BJ (cell line): ENCODE data around the gene JMJD7. TPM values are rescaled to one million over a fixed set of nuclear protein-coding genes. Genes with fewer than 3 reads are reported as not detected.

Experiments
- CTCF ChIA-PET: fragments of 350-600 bp; formaldehyde crosslinking; extraction: SDS; loops from one replicate; lab custom pipeline; 2021; ENCODE audit warnings: antibody characterized with exemption, inconsistent platforms; lab: Yijun Ruan, JAX
- POLR2A ChIA-PET: fragments of 300-600 bp; sonication (Branson Sonifier 250); formaldehyde crosslinking; extraction: SDS; loops from one replicate; lab custom pipeline; 2021; ENCODE audit warnings: antibody characterized with exemption; lab: Charles Lee
- DNase-seq: peaks from one replicate; pipeline ENCODE4 v3.0.0-alpha.2; 2011; ENCODE audit warnings: low read depth
- H3K27me3 ChIP-seq: 2 replicates; pipeline ENCODE4 v1.6.0; 2011; ENCODE audit warnings: low read length; ENCODE audit not compliant: control insufficient read depth, insufficient read depth
- H3K36me3 ChIP-seq: 2 replicates; pipeline ENCODE4 v1.5.1; 2011; ENCODE audit warnings: low read length; ENCODE audit not compliant: control insufficient read depth, insufficient read depth
- H3K4me3 ChIP-seq: 2 replicates; pipeline ENCODE4 v1.5.1; 2011; ENCODE audit warnings: low read depth, mild to moderate bottlenecking, control low read depth, low read length
- polyA plus RNA-seq: library from polyadenylated mRNA; depleted of rRNA; stranded (reverse); fragments of >200 nt; gene quantifications from 2 replicates; pipeline ENCODE4 v1.2.3, GENCODE V29; 2011
- TF ChIP-seq, protein P1 (sequence below): IDR thresholded peaks from 2 replicates; pipeline ENCODE4 v1.5.1; 2011; ENCODE audit warnings: low read depth, mild to moderate bottlenecking, control low read depth, inconsistent platforms, low read length, moderate library complexity; ENCODE audit not compliant: insufficient read depth

JMJD7 gene
- polyA plus RNA-seq, 1 experiment, result 3.4 TPM

DNA sequence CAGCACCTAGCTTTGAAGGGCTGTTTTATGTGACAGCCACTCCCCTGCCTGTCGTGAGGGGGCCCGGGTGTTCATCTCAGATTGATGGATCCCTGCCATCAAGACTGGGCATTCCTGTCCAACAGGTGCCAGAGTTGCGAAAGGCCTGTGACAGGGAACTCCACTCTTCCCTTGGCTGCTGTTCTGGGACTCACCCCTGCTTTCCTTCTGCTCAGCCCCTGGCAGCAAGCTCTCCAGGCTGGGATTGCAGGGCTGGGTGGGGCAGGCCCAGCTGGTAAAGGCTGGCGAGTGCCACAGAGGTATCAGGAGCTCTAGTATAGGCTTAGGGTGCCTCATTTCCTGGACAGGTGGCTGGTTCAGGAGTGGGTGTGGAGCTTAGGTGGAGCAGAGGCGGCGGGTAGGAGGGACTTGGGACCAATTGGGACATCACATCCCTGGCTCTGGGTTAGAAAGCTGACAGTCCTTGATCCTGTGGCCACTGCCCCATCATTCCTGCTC lies 10.6 kb downstream of the JMJD7 start, which contains the start of gene PLA2G4B:
PLA2G4B (plus strand) TSS at position 448 of the 498 bp plus-strand sequence. CDS start 67 bp downstream, outside the sequence.
- CTCF ChIA-PET, result interaction anchor here (1.7 kb wide), 1 partner anchor 13 kb away, joined by 4 read pairs; no protein-coding TSS in a partner anchor
- POLR2A ChIA-PET, result no interaction called here

DNA sequence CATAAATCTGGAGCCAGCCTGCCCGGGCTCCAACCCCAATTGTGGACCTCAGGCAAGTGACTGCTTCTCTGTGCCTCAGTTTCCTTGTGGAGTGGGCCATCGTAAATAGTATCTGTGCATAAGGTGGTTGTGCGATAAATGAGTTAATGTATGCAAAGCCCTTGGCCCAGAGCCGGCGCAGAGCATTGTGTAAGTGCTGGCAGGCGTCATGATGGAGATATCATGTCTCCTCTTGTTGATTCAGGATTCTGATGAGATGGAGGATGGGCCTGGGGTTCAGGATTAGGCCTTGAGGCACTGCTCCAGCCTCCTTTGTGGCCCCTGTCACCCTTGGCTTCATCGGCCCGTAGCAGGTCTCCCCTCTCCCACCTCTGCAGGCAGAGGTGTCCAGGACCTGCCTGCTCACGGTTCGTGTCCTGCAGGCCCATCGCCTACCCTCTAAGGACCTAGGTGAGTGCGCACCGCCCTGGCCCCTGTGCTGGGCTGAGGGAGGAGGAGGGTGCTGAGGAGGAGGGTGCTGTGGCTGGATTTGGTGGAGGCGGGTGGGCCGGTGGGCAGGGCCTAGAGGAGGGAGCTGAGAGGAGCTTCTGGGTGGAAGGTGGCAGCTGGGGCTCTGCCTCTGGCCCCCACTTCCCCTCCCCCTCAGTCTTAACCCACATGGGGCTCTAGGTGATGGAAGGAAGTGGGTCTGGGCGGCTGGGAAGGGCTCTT lies 12.0 kb downstream of the JMJD7 start:
- ChIA-PET CTCF (interaction anchor here (1.7 kb wide), 1 partner anchor 12 kb away, joined by 4 read pairs; no protein-coding TSS in a partner anchor), POLR2A (no interaction called here)
- H3K4me3 ChIP-seq, result no peak overlapping the region
- TF ChIP-seq, protein P1, sequence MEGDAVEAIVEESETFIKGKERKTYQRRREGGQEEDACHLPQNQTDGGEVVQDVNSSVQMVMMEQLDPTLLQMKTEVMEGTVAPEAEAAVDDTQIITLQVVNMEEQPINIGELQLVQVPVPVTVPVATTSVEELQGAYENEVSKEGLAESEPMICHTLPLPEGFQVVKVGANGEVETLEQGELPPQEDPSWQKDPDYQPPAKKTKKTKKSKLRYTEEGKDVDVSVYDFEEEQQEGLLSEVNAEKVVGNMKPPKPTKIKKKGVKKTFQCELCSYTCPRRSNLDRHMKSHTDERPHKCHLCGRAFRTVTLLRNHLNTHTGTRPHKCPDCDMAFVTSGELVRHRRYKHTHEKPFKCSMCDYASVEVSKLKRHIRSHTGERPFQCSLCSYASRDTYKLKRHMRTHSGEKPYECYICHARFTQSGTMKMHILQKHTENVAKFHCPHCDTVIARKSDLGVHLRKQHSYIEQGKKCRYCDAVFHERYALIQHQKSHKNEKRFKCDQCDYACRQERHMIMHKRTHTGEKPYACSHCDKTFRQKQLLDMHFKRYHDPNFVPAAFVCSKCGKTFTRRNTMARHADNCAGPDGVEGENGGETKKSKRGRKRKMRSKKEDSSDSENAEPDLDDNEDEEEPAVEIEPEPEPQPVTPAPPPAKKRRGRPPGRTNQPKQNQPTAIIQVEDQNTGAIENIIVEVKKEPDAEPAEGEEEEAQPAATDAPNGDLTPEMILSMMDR, result no peak
- peaks cover 1% of the 10 kb centered on the region; the same call in 1 of the 2 replicates for H3K36me3 ChIP-seq
- no peaks in the 10 kb centered on the region for H3K27me3 ChIP-seq
- no peak for DNase-seq

More for the DNA sequence above, 10.6 kb downstream of the JMJD7 start, which contains the start of gene PLA2G4B:
- DNase-seq, result no peak
- H3K27me3 ChIP-seq, result no peaks in the 10 kb centered on the region
- TF ChIP-seq, protein P1, result no peak
- peaks cover 1% of the 10 kb centered on the region; the same call in 1 of the 2 replicates for H3K36me3 ChIP-seq
- H3K4me3 ChIP-seq, result no peak within 1 kb of the TSS

DNA sequence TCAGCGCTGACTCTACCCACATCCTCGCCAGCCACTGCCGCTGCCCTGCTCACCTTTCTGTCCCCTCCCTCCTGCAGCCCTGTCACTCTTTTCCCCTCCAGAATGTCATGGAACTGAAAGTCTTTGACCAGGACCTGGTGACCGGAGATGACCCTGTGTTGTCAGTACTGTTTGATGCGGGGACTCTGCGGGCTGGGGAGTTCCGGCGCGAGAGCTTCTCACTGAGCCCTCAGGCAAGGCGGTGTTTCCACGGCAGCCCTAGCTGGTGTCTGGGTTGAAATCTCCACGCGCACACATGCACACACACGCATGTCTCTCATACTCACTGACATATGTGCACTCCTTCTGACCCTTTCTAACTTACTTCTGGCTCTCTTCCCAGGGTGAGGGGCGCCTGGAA lies 12.8 kb downstream of the JMJD7 start:
- no peaks in the 10 kb centered on the region for H3K27me3 ChIP-seq
- no peak for DNase-seq
- ChIA-PET CTCF (no interaction called here), POLR2A (no interaction called here)
- H3K36me3 ChIP-seq, result peaks cover 1% of the 10 kb centered on the region; the same call in 1 of the 2 replicates
- TF ChIP-seq, protein P1, result no peak
- no peak overlapping the region for H3K4me3 ChIP-seq

DNA sequence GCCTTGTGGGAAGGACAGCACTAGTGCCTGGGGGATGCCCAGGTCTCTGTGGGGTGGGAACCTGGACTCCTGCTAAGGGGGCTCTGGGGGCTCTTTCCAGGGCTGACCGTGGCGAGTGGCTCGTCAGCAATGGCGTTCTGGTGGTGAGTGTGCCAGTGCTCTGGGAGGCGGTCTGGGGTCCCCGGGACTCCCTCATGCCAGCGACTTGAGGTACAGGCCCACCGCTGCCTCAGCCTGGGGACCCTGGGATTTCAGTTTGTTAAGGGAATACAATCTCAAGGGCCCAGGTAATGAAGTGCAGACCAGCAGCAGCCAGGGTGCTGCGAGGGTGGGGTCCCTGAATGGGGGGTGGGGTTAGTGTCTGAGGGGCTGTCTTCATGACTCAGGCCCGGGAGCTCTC lies 13.2 kb downstream of the JMJD7 start:
- H3K4me3 ChIP-seq, result no peak overlapping the region
- CTCF ChIA-PET, result interaction anchor here (0.7 kb wide), 1 partner anchor 30 kb away, joined by 3 read pairs; no protein-coding TSS in a partner anchor
- H3K27me3 ChIP-seq, result no peaks in the 10 kb centered on the region
- DNase-seq, result no peak
- TF ChIP-seq, protein P1, result no peak
- peaks cover 1% of the 10 kb centered on the region for H3K36me3 ChIP-seq
- POLR2A ChIA-PET, result no interaction called here

DNA sequence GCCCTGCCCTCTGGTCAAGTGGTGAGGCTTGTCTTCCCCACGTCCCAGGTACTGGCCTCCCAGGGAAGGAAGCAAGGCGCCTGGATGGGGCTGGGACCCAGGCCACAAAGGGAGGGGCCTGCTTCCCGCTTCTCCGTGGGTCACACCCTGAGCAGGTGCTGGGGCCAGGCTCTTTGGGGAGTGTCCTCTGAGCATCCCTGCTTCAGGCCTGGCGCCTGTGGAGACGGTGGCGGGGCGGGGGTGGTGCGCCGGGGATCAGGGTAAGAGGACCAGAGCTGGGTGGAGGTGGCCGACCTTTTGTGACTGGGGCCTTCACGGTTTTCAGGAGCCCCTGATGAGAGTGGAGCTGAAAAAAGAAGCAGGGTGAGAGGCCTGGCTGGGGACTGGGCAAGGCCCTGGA lies 14.3 kb downstream of the JMJD7 start:
- DNase-seq, result no peak
- no peak overlapping the region for H3K4me3 ChIP-seq
- H3K36me3 ChIP-seq, result peaks cover 1% of the 10 kb centered on the region
- H3K27me3 ChIP-seq, result no peaks in the 10 kb centered on the region
- POLR2A ChIA-PET, result no interaction called here
- TF ChIP-seq, protein P1, result no peak
- CTCF ChIA-PET, result no interaction called here
